Endodermal cell (in vitro differentiated cells): ENCODE results near the gene MMP28. TPM values are rescaled to one million over a fixed set of nuclear protein-coding genes. Genes with fewer than 3 reads are reported as not detected.

Experiments used
- DNase-seq: peaks from one replicate; pipeline ENCODE4 v3.0.0-alpha.2; 2017
- H3K27ac ChIP-seq: 2 replicates; pipeline ENCODE4 v1.5.1; 2013; ENCODE audit warnings: mild to moderate bottlenecking, low read depth, low read length, moderate library complexity
- H3K27me3 ChIP-seq: 2 replicates; pipeline ENCODE4 v1.6.1; 2013; ENCODE audit warnings: mild to moderate bottlenecking, low read length, moderate library complexity; ENCODE audit not compliant: insufficient read depth, control insufficient read depth, poor library complexity, severe bottlenecking
- H3K36me3 ChIP-seq: 2 replicates; pipeline ENCODE4 v1.7.0; 2013; ENCODE audit warnings: mild to moderate bottlenecking, low read length, moderate library complexity; ENCODE audit not compliant: control insufficient read depth, insufficient read depth
- H3K4me1 ChIP-seq: one replicate; pipeline ENCODE4 v1.7.0; 2013; ENCODE audit warnings: low read length; ENCODE audit not compliant: control insufficient read depth, insufficient read depth
- H3K4me3 ChIP-seq: 2 replicates; pipeline ENCODE4 v1.5.1; 2013; ENCODE audit warnings: mild to moderate bottlenecking, low read length, moderate library complexity
- H3K9ac ChIP-seq: 2 replicates; pipeline ENCODE4 v1.6.1; 2013; ENCODE audit warnings: mild to moderate bottlenecking, low read length, moderate library complexity; ENCODE audit not compliant: poor library complexity, severe bottlenecking; ENCODE audit errors: extremely low read depth
- H3K9me3 ChIP-seq: 2 replicates; pipeline ENCODE4 v1.6.1; 2013; ENCODE audit warnings: mild to moderate bottlenecking, low read length, moderate library complexity; ENCODE audit not compliant: control insufficient read depth
- H3K27ac Mint-ChIP-seq: 2 replicates; pipeline ENCODE4 v1.8.0; 2020; ENCODE audit warnings: mixed read lengths
- H3K27me3 Mint-ChIP-seq: 2 replicates; pipeline ENCODE4 v1.8.0; 2021; ENCODE audit warnings: mild to moderate bottlenecking, mixed read lengths; ENCODE audit not compliant: insufficient read depth
- H3K36me3 Mint-ChIP-seq: 2 replicates; pipeline ENCODE4 v1.8.0; 2020; ENCODE audit warnings: low read depth, mixed read lengths
- H3K4me1 Mint-ChIP-seq: 2 replicates; pipeline ENCODE4 v1.8.0; 2020; ENCODE audit warnings: mixed read lengths
- H3K4me3 Mint-ChIP-seq: 2 replicates; pipeline ENCODE4 v1.8.0; 2020; ENCODE audit warnings: mild to moderate bottlenecking, moderate library complexity, mixed read lengths
- H3K9me3 Mint-ChIP-seq: 2 replicates; pipeline ENCODE4 v1.8.0; 2020; ENCODE audit warnings: mild to moderate bottlenecking, mixed read lengths
- CTCF ChIP-seq: fragments of 200-600 bp; sonication (generic); conservative IDR thresholded peaks from 2 replicates; pipeline ENCODE4 v1.5.0; 2021; ENCODE audit warnings: antibody characterized with exemption, mild to moderate bottlenecking
- WGBS, 2 experiments: methylation state at CpG; one replicate each; pipeline versions ENCODE4 v1.1.5 to v1.1.7; 2013; ENCODE audit warnings: missing lambda C conversion rate in 2 of 2, mixed read lengths in 1 of 2; ENCODE audit not compliant: insufficient coverage in 1 of 2, insufficient read length in 1 of 2; 5-methylcytosine and 5-hydroxymethylcytosine counted together
- total RNA-seq, 2 donors: library from RNA; stranded (reverse); fragmentation: NEBNext Ultra II Directional in 1 of 2; extraction: Animal tissue kit (Norgen Biotek cat#: 25700) in 1 of 2; gene quantifications; 2 replicates in 1 of 2; 3 replicates in 1 of 2; pipeline ENCODE4 v1.2.1, GENCODE V29; 2021

Gene MMP28
- total RNA-seq, 2 donors from 2014 or later: not detected

- H3K36me3 ChIP-seq: peaks cover 79% of the 10 kb centered on the region
- DNase-seq: no peak
- H3K9me3 ChIP-seq: no peaks in the 10 kb centered on the region
- Mint-ChIP-seq H3K9me3 (no peaks in the 10 kb centered on the region), H3K4me1 (peaks cover 14% of the 10 kb centered on the region), H3K27ac (no peak overlapping the region), H3K4me3 (no peak overlapping the region), H3K36me3 (peaks cover 31% of the 10 kb centered on the region), H3K27me3 (no peaks in the 10 kb centered on the region)
- TF ChIP-seq CTCF: no peak
- peaks cover 6% of the 10 kb centered on the region for H3K4me1 ChIP-seq
- no peak overlapping the region for H3K9ac ChIP-seq
- no peak overlapping the region for H3K27ac ChIP-seq
- WGBS, 2 experiments: 88 to 100% methylated on average over 2 of the region's 2 CpGs
- H3K27me3 ChIP-seq: no peaks in the 10 kb centered on the region
- H3K4me3 ChIP-seq: no peak overlapping the region
Measured at GRCh38 chr17:35717475-35717874, 78.0 kb downstream of the MMP28 start.

- Mint-ChIP-seq H3K4me3 (no peak overlapping the region), H3K4me1 (peaks cover 14% of the 10 kb centered on the region), H3K36me3 (peaks cover 32% of the 10 kb centered on the region), H3K27me3 (no peaks in the 10 kb centered on the region), H3K27ac (no peak overlapping the region), H3K9me3 (no peaks in the 10 kb centered on the region)
- no peak overlapping the region for H3K27ac ChIP-seq
- no peak for TF ChIP-seq CTCF
- DNase-seq: no peak
- no peaks in the 10 kb centered on the region for H3K27me3 ChIP-seq
- no peak overlapping the region for H3K4me3 ChIP-seq
- no peaks in the 10 kb centered on the region for H3K9me3 ChIP-seq
- peaks cover 81% of the 10 kb centered on the region for H3K36me3 ChIP-seq
- peaks cover 6% of the 10 kb centered on the region for H3K4me1 ChIP-seq
- 96 to 100% methylated on average over 3 to 4 of the region's 4 CpGs for WGBS, 2 experiments
- H3K9ac ChIP-seq: no peak overlapping the region
Measured at GRCh38 chr17:35716897-35717465, 78.5 kb downstream of the MMP28 start.

GRCh38 chr17:35716173-35716572 is 79.3 kb downstream of the MMP28 start:
- no peak overlapping the region for H3K27ac ChIP-seq
- H3K36me3 Mint-ChIP-seq: peaks cover 34% of the 10 kb centered on the region
- no peak overlapping the region for H3K27ac Mint-ChIP-seq
- peaks cover 14% of the 10 kb centered on the region for H3K4me1 Mint-ChIP-seq
- H3K4me1 ChIP-seq: peaks cover 6% of the 10 kb centered on the region
- no peaks in the 10 kb centered on the region for H3K9me3 ChIP-seq
- H3K27me3 ChIP-seq: no peaks in the 10 kb centered on the region
- 95 to 100% methylated on average over 2 to 3 of the region's 3 CpGs for WGBS, 2 experiments
- H3K4me3 Mint-ChIP-seq: no peak overlapping the region
- H3K9me3 Mint-ChIP-seq: no peaks in the 10 kb centered on the region
- no peak for DNase-seq
- H3K27me3 Mint-ChIP-seq: no peaks in the 10 kb centered on the region
- peaks cover 75% of the 10 kb centered on the region for H3K36me3 ChIP-seq
- no peak for TF ChIP-seq CTCF
- no peak overlapping the region for H3K9ac ChIP-seq
- no peak overlapping the region for H3K4me3 ChIP-seq

Other genes with a start within 250 kb of the MMP28 start
- not detected for gene SLFN14, start 234.8 kb downstream of the MMP28 start, total RNA-seq
- gene PEX12, start 217.1 kb downstream of the MMP28 start, total RNA-seq: 1 to 10 TPM; 4.0 to 4.8 TPM
- 100 to 1,000 TPM; 255 to 258 TPM for gene AP2B1, start 208.3 kb downstream of the MMP28 start, total RNA-seq
- 10 to 100 TPM; 28.6 to 31.9 TPM for gene RASL10B, start 64.0 kb downstream of the MMP28 start, total RNA-seq
- gene GAS2L2, start 42.4 kb downstream of the MMP28 start, total RNA-seq: under 1 TPM in 1 of 2 donors, not detected in 1; 0.09 TPM
- not detected for gene C17orf50, start 34.8 kb downstream of the MMP28 start, total RNA-seq
- gene TAF15, start 13.8 kb upstream of the MMP28 start, total RNA-seq: 100 to 1,000 TPM; 230 to 247 TPM
- gene HEATR9, start 73.2 kb upstream of the MMP28 start, total RNA-seq: not detected
- not detected for gene CCL5, start 84.7 kb upstream of the MMP28 start, total RNA-seq
- gene RDM1, start 135.1 kb upstream of the MMP28 start, total RNA-seq: 10 to 100 TPM in 1 of 2 donors, 1 to 10 TPM in 1; 5.3 to 14.2 TPM
- gene LYZL6, start 148.1 kb upstream of the MMP28 start, total RNA-seq: not detected
- gene CCL16, start 185.9 kb upstream of the MMP28 start, total RNA-seq: not detected
- not detected for gene CCL14, start 191.1 kb upstream of the MMP28 start, total RNA-seq
- not detected for gene CCL15, start 205.9 kb upstream of the MMP28 start, total RNA-seq
- gene CCL23, start 222.3 kb upstream of the MMP28 start, total RNA-seq: not detected